AG09319 (cell line): ENCODE measurements around the gene FAM237B.

Experiments
- DNase-seq: peaks from one replicate; pipeline ENCODE4 v3.0.0-alpha.2; 2010; ENCODE audit warnings: low read depth; ENCODE audit errors: extremely low read depth
- TF ChIP-seq, protein P1 (sequence below): IDR thresholded peaks from 2 replicates; pipeline ENCODE4 v1.5.1; 2011; ENCODE audit warnings: low read depth, mild to moderate bottlenecking, inconsistent platforms, low read length, moderate library complexity

FAM237B gene

DNA sequence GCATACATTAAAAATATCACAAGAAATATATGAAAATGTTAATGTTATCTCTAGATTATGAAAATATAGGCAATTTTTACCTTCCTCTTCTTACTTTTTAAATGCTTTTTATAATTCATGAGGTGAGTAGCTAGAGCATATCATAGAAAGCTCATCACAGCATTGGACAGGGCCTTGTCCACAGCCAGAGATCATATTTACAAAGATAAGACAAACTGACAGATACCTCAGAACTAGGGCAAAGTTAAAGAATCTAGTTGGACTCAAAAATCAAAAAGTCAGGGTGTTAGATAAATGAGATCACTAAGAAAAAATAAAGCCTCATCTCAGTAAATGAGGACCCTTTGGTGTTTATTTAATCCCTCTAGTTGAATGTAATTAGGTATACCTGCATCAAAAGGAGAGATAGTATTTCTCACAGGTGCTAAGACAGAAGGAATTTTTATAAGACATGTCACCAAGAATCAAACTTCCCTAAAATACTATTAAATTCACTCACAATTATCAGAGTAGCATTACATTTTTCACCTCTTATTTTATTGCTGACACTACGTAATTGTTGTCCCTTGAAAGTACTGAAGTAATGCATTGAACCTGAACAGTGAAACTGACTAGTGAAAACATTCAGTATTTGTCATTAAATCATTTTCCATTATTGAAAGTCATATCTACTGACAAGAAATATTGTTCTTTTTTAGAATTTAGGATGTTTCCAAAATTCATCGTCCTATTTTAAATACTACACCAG is 50.5 kb downstream of the FAM237B start:
- TF ChIP-seq, protein P1, sequence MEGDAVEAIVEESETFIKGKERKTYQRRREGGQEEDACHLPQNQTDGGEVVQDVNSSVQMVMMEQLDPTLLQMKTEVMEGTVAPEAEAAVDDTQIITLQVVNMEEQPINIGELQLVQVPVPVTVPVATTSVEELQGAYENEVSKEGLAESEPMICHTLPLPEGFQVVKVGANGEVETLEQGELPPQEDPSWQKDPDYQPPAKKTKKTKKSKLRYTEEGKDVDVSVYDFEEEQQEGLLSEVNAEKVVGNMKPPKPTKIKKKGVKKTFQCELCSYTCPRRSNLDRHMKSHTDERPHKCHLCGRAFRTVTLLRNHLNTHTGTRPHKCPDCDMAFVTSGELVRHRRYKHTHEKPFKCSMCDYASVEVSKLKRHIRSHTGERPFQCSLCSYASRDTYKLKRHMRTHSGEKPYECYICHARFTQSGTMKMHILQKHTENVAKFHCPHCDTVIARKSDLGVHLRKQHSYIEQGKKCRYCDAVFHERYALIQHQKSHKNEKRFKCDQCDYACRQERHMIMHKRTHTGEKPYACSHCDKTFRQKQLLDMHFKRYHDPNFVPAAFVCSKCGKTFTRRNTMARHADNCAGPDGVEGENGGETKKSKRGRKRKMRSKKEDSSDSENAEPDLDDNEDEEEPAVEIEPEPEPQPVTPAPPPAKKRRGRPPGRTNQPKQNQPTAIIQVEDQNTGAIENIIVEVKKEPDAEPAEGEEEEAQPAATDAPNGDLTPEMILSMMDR, result no peak
- DNase-seq, result no peak

DNA sequence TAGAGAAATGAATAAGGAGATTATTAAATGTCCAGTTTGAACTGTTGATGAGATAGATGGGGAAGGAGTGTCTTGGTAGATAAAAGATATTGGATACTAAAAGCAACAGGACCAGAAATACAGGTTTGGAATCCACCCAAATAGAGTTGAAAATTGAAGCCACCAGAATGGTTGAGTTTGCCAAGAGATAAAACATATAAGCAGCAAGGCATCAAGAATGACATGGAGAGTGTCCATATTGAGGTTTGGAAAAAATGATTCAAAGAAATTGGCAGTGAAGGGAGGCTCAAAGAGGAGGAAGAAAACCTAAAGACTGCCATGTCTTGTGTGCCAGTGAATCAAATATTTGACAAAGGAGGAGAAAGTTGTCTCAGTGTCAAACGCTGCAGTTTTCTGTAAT is 51.9 kb downstream of the FAM237B start:
- TF ChIP-seq, protein P1, result no peak

DNA sequence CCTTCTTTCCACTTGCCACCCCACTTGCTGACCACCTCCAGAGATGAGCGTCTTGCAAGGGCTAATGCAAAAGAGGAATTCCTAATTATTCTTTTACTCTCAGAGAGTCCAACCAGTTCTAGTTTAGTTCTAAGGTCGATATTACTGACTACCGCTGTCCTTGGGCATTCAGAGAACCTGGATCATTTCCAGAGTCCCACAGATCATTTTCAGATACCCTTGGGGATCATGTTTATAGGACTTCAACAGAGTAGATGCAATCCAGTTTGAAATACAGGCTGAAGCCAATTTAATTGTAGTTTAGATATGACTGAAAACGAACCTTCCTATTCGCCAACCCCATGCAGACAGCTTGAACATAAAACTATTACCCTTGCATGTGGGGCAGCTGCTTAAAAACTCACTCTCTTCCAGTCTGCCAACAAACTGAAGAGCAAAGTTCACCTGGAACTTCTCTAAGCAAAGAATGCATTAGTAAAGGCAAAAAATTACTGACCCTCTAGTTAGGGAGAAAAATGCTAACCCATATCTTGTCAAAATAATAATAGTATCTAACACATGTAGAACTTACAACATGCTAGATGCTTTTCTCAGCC is 53.7 kb downstream of the FAM237B start:
- no peak for DNase-seq
- TF ChIP-seq, protein P1, result no peak

More for the DNA sequence above, 51.9 kb downstream of the FAM237B start:
- DNase-seq, result no peak

DNA sequence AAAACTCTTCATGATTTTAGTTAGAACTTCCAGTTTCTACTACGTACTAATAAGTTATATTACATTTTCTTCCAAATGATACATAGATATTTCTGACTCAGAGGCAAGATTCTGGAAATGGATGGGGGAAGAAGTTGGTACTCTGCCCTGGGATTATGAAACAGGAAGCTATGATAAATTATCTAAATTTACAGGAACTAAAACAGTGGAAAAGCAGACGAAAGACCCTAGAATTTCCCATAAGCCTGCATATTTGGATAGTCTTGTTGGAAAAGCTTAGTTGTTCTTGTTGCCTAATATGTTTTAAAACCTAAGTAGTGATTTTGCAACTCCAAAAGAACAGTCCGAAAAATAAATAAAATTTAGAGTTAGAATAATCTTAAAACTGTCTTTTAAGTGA is 54.3 kb downstream of the FAM237B start:
- DNase-seq, result peak; percentile 39
- TF ChIP-seq, protein P1, result no peak
